ENCODE data around the gene C10orf53.

DNA sequence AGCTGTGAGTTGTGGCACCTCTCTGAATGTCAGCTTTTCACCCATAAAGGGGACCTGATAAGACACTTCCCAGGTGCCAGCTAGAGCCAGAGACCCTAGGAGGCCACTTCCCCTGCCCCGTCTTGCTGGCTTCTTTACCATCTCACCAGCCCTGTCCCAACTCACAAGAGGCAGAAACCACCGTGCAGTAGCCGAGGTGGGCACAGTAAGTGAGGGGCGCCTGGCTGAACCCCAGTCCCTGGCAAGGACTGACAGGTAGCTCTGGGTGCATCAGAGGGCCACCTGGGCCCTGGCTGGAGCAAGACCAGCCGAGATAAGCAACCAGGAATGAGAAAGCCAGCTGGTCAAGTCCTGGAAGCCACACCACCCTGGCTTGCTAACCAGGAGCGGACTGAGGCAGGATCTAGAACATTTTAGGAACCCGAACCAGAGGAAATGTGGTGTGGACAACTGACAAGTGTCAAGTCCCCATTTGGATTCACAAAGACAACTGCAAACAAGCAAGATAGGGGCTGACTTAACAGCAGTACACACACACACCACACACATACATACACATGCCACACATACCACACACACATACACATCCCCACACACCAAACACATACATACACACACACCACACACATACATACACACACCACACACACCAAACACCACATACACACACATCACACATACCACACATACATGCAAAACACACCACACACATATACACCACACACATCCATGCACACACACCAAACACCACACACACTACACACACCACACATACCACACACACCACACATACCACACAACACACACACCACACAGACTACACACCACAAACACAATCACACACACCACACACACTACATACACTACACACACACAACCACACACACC is 61.9 kb downstream of the C10orf53 start:
- no peak for TF ChIP-seq SNAI2 (CRISPR knock-in tag; IDR thresholded peaks at IDR 0.05)
- no peak for TF ChIP-seq BACH2 (CRISPR knock-in tag; IDR thresholded peaks at IDR 0.05; ENCODE audit: borderline replicate concordance)
- TF ChIP-seq, protein P1, sequence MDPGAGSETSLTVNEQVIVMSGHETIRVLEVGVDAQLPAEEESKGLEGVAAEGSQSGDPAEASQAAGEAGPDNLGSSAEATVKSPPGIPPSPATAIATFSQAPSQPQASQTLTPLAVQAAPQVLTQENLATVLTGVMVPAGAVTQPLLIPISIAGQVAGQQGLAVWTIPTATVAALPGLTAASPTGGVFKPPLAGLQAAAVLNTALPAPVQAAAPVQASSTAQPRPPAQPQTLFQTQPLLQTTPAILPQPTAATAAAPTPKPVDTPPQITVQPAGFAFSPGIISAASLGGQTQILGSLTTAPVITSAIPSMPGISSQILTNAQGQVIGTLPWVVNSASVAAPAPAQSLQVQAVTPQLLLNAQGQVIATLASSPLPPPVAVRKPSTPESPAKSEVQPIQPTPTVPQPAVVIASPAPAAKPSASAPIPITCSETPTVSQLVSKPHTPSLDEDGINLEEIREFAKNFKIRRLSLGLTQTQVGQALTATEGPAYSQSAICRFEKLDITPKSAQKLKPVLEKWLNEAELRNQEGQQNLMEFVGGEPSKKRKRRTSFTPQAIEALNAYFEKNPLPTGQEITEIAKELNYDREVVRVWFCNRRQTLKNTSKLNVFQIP (CRISPR knock-in tag; IDR thresholded peaks at IDR 0.05; ENCODE audit: borderline replicate concordance, low read depth) = no peak
- TF ChIP-seq ZFP30 (CRISPR knock-in tag; IDR thresholded peaks at IDR 0.05) = no peak
- TF ChIP-seq CSDC2 (CRISPR knock-in tag; IDR thresholded peaks at IDR 0.05) = no peak
- TF ChIP-seq, protein P2, sequence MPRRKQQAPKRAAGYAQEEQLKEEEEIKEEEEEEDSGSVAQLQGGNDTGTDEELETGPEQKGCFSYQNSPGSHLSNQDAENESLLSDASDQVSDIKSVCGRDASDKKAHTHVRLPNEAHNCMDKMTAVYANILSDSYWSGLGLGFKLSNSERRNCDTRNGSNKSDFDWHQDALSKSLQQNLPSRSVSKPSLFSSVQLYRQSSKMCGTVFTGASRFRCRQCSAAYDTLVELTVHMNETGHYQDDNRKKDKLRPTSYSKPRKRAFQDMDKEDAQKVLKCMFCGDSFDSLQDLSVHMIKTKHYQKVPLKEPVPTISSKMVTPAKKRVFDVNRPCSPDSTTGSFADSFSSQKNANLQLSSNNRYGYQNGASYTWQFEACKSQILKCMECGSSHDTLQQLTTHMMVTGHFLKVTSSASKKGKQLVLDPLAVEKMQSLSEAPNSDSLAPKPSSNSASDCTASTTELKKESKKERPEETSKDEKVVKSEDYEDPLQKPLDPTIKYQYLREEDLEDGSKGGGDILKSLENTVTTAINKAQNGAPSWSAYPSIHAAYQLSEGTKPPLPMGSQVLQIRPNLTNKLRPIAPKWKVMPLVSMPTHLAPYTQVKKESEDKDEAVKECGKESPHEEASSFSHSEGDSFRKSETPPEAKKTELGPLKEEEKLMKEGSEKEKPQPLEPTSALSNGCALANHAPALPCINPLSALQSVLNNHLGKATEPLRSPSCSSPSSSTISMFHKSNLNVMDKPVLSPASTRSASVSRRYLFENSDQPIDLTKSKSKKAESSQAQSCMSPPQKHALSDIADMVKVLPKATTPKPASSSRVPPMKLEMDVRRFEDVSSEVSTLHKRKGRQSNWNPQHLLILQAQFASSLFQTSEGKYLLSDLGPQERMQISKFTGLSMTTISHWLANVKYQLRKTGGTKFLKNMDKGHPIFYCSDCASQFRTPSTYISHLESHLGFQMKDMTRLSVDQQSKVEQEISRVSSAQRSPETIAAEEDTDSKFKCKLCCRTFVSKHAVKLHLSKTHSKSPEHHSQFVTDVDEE (CRISPR knock-in tag; IDR thresholded peaks at IDR 0.05) = no peak
- TF ChIP-seq, protein P3, sequence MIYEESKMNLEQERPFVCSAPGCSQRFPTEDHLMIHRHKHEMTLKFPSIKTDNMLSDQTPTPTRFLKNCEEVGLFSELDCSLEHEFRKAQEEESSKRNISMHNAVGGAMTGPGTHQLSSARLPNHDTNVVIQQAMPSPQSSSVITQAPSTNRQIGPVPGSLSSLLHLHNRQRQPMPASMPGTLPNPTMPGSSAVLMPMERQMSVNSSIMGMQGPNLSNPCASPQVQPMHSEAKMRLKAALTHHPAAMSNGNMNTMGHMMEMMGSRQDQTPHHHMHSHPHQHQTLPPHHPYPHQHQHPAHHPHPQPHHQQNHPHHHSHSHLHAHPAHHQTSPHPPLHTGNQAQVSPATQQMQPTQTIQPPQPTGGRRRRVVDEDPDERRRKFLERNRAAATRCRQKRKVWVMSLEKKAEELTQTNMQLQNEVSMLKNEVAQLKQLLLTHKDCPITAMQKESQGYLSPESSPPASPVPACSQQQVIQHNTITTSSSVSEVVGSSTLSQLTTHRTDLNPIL (CRISPR knock-in tag; IDR thresholded peaks at IDR 0.05; ENCODE audit: low read depth) = no peak
- TF ChIP-seq ZNF8 (CRISPR knock-in tag; IDR thresholded peaks at IDR 0.05) = no peak
- no peak for TF ChIP-seq RARB (CRISPR knock-in tag; IDR thresholded peaks at IDR 0.05)
- no peak for TF ChIP-seq ISL1 (CRISPR knock-in tag; IDR thresholded peaks at IDR 0.05)
- TF ChIP-seq ZNF70 (CRISPR knock-in tag; IDR thresholded peaks at IDR 0.05) = no peak
- TF ChIP-seq, protein P4, sequence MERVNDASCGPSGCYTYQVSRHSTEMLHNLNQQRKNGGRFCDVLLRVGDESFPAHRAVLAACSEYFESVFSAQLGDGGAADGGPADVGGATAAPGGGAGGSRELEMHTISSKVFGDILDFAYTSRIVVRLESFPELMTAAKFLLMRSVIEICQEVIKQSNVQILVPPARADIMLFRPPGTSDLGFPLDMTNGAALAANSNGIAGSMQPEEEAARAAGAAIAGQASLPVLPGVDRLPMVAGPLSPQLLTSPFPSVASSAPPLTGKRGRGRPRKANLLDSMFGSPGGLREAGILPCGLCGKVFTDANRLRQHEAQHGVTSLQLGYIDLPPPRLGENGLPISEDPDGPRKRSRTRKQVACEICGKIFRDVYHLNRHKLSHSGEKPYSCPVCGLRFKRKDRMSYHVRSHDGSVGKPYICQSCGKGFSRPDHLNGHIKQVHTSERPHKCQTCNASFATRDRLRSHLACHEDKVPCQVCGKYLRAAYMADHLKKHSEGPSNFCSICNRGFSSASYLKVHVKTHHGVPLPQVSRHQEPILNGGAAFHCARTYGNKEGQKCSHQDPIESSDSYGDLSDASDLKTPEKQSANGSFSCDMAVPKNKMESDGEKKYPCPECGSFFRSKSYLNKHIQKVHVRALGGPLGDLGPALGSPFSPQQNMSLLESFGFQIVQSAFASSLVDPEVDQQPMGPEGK (CRISPR knock-in tag; IDR thresholded peaks at IDR 0.05; ENCODE audit: borderline replicate concordance) = no peak
